Mesothelial cell of epicardium (in vitro differentiated cells): ENCODE data around the gene AGO3. TPM values are rescaled to one million over a fixed set of nuclear protein-coding genes. Genes with fewer than 3 reads are reported as not detected.

Experiments used
- DNase-seq, 2 experiments: peaks; one replicate each; pipeline ENCODE4 v3.0.0; 2021; ENCODE audit warnings: low spot score in 2 of 2; ENCODE audit not compliant: unreplicated experiment in 2 of 2
- H3K27ac Mint-ChIP-seq: 2 replicates; pipeline ENCODE4 v1.8.0; 2021; ENCODE audit warnings: mixed read lengths
- H3K27me3 Mint-ChIP-seq: 2 replicates; pipeline ENCODE4 v1.8.0; 2021; ENCODE audit warnings: low read depth, mixed read lengths
- H3K36me3 Mint-ChIP-seq: 2 replicates; pipeline ENCODE4 v1.8.0; 2021; ENCODE audit warnings: mixed read lengths
- H3K4me1 Mint-ChIP-seq: 2 replicates; pipeline ENCODE4 v1.8.0; 2021; ENCODE audit warnings: mixed read lengths
- H3K4me3 Mint-ChIP-seq: 2 replicates; pipeline ENCODE4 v1.8.0; 2021; ENCODE audit warnings: mild to moderate bottlenecking, moderate library complexity, mixed read lengths
- H3K9me3 Mint-ChIP-seq: 2 replicates; pipeline ENCODE4 v1.8.0; 2021; ENCODE audit warnings: mixed read lengths
- CTCF ChIP-seq: fragments of 200-600 bp; sonication (generic); IDR thresholded peaks from one replicate; pipeline ENCODE4 v1.5.0; 2021; ENCODE audit warnings: antibody characterized with exemption; ENCODE audit not compliant: unreplicated experiment
- total RNA-seq: library from RNA; stranded (reverse); gene quantifications from 3 replicates; pipeline ENCODE4 v1.2.1, GENCODE V29; 2021

AGO3 gene
- total RNA-seq, 1 donor from 2014 or later: 52.2 TPM

GRCh38 chr1:36055706-36056105 lies 124.8 kb downstream of the AGO3 start:
- Mint-ChIP-seq H3K27ac (no peak overlapping the region), H3K9me3 (no peaks in the 10 kb centered on the region), H3K4me1 (no peaks in the 10 kb centered on the region), H3K27me3 (no peaks in the 10 kb centered on the region), H3K4me3 (no peak overlapping the region), H3K36me3 (peaks cover 19% of the 10 kb centered on the region)
- TF ChIP-seq CTCF: no peak
- no peak for DNase-seq

- no peaks in the 10 kb centered on the region for H3K9me3 Mint-ChIP-seq
- no peak overlapping the region for H3K4me3 Mint-ChIP-seq
- H3K27ac Mint-ChIP-seq: no peak overlapping the region
- no peaks in the 10 kb centered on the region for H3K27me3 Mint-ChIP-seq
- no peak for TF ChIP-seq CTCF
- peaks cover 2% of the 10 kb centered on the region for H3K36me3 Mint-ChIP-seq
- no peak for DNase-seq
- no peaks in the 10 kb centered on the region for H3K4me1 Mint-ChIP-seq
Measured at GRCh38 chr1:36062315-36062714, 131.4 kb downstream of the AGO3 start.

GRCh38 chr1:36067871-36068270 lies 137.0 kb downstream of the AGO3 start:
- no peaks in the 10 kb centered on the region for H3K4me1 Mint-ChIP-seq
- no peaks in the 10 kb centered on the region for H3K9me3 Mint-ChIP-seq
- no peak overlapping the region for H3K4me3 Mint-ChIP-seq
- no peaks in the 10 kb centered on the region for H3K36me3 Mint-ChIP-seq
- DNase-seq: no peak
- H3K27me3 Mint-ChIP-seq: no peaks in the 10 kb centered on the region
- H3K27ac Mint-ChIP-seq: no peak overlapping the region
- no peak for TF ChIP-seq CTCF

- DNase-seq: no peak
- no peaks in the 10 kb centered on the region for H3K27me3 Mint-ChIP-seq
- no peak overlapping the region for H3K27ac Mint-ChIP-seq
- H3K9me3 Mint-ChIP-seq: no peaks in the 10 kb centered on the region
- H3K36me3 Mint-ChIP-seq: no peaks in the 10 kb centered on the region
- TF ChIP-seq CTCF: no peak
- H3K4me1 Mint-ChIP-seq: no peaks in the 10 kb centered on the region
- H3K4me3 Mint-ChIP-seq: no peak overlapping the region
Measured at GRCh38 chr1:36068866-36069265, 138.0 kb downstream of the AGO3 start.

GRCh38 chr1:36070349-36070748 lies 139.4 kb downstream of the AGO3 start:
- Mint-ChIP-seq H3K4me1 (no peaks in the 10 kb centered on the region), H3K27ac (no peak overlapping the region), H3K27me3 (no peaks in the 10 kb centered on the region), H3K4me3 (no peak overlapping the region), H3K36me3 (no peaks in the 10 kb centered on the region), H3K9me3 (no peaks in the 10 kb centered on the region)
- no peak for DNase-seq
- no peak for TF ChIP-seq CTCF

GRCh38 chr1:36076979-36077573 lies 146.2 kb downstream of the AGO3 start:
- Mint-ChIP-seq H3K36me3 (no peaks in the 10 kb centered on the region), H3K4me1 (no peaks in the 10 kb centered on the region), H3K4me3 (no peak overlapping the region), H3K27ac (no peak overlapping the region), H3K9me3 (no peaks in the 10 kb centered on the region), H3K27me3 (peaks cover 2% of the 10 kb centered on the region)
- no peak for DNase-seq
- no peak for TF ChIP-seq CTCF
